ENCODE results near the gene FAM124B. TPM values are rescaled to one million over a fixed set of nuclear protein-coding genes. Genes with fewer than 3 reads are reported as not detected.

The FAM124B gene
- total RNA-seq, 4 donors from 2014 or later = 0.47 to 7.3 (median 2.6) TPM

GRCh38 chr2:224365331-224365730, 36.6 kb downstream of the FAM124B start:
- no peaks in the 10 kb centered on the region for H3K27me3 ChIP-seq
- H3K4me1 ChIP-seq = no peaks in the 10 kb centered on the region
- TF ChIP-seq, protein P1, sequence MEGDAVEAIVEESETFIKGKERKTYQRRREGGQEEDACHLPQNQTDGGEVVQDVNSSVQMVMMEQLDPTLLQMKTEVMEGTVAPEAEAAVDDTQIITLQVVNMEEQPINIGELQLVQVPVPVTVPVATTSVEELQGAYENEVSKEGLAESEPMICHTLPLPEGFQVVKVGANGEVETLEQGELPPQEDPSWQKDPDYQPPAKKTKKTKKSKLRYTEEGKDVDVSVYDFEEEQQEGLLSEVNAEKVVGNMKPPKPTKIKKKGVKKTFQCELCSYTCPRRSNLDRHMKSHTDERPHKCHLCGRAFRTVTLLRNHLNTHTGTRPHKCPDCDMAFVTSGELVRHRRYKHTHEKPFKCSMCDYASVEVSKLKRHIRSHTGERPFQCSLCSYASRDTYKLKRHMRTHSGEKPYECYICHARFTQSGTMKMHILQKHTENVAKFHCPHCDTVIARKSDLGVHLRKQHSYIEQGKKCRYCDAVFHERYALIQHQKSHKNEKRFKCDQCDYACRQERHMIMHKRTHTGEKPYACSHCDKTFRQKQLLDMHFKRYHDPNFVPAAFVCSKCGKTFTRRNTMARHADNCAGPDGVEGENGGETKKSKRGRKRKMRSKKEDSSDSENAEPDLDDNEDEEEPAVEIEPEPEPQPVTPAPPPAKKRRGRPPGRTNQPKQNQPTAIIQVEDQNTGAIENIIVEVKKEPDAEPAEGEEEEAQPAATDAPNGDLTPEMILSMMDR (IDR thresholded peaks at IDR 0.05) = no peak
- TF ChIP-seq EP300 (IDR thresholded peaks at IDR 0.05) = no peak
- TF ChIP-seq POLR2AphosphoS5 (IDR thresholded peaks at IDR 0.05) = no peak
- TF ChIP-seq POLR2A (IDR thresholded peaks at IDR 0.05) = no peak
- no peaks in the 10 kb centered on the region for H3K36me3 ChIP-seq
- no peak overlapping the region for H3K4me3 ChIP-seq
- H3K27ac ChIP-seq = no peak overlapping the region
- H3K9me3 ChIP-seq = no peaks in the 10 kb centered on the region
- WGBS, 2 donors (ENCODE audit: low coverage in 1 of 2) = 93 to 94% methylated on average over 7 to 9 of the region's 9 CpGs
- no peak for ATAC-seq

GRCh38 chr2:224363281-224363680, 38.6 kb downstream of the FAM124B start:
- TF ChIP-seq POLR2AphosphoS5 (IDR thresholded peaks at IDR 0.05) = no peak
- TF ChIP-seq POLR2A (IDR thresholded peaks at IDR 0.05) = no peak
- Histone ChIP-seq H3K27ac (no peak overlapping the region), H3K4me3 (no peak overlapping the region), H3K36me3 (no peaks in the 10 kb centered on the region), H3K9me3 (no peaks in the 10 kb centered on the region), H3K27me3 (no peaks in the 10 kb centered on the region), H3K4me1 (no peaks in the 10 kb centered on the region)
- 74% methylated on average over 2 of the region's 3 CpGs; no CpG with 5 or more reads in 1 of the 2 donors for WGBS, 2 donors (ENCODE audit: low coverage in 1 of 2)
- no peak for ATAC-seq

- Histone ChIP-seq H3K36me3 (no peaks in the 10 kb centered on the region), H3K27ac (no peak overlapping the region), H3K9me3 (no peaks in the 10 kb centered on the region), H3K4me1 (no peaks in the 10 kb centered on the region), H3K27me3 (no peaks in the 10 kb centered on the region), H3K4me3 (no peak overlapping the region)
- TF ChIP-seq POLR2AphosphoS5 (IDR thresholded peaks at IDR 0.05) (no peak), EP300 (IDR thresholded peaks at IDR 0.05) (no peak), POLR2A (IDR thresholded peaks at IDR 0.05) (no peak)
- TF ChIP-seq, protein P1 (IDR thresholded peaks at IDR 0.05) = no peak
- WGBS, 2 donors (ENCODE audit: low coverage in 1 of 2) = 67 to 86% methylated on average over 1 of the region's 1 CpG
- no peak for ATAC-seq
These were observed 39.8 kb downstream of the FAM124B start for GRCh38 chr2:224362094-224362493.

DNA sequence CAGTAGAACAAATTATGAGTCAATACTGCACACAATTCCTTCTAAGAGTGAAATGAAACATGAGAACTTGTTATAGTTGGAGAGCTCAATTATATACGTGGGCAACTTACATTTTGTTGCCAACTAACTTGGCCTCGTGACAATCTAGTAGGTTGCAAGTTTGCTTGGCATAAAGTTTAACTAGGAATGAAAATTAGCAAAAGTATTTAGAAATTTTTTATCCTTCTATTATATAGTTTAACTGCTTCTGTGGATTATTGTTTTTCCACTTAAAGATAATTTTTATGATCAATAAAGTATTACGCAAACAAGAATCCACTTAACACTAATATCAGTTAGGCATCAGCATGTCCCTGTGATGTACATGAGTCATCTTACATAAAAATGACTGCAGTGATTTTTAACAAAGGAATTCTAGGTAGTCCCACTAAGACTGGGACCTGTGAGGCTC, 41.1 kb downstream of the FAM124B start:
- H3K4me1 ChIP-seq = no peaks in the 10 kb centered on the region
- H3K27me3 ChIP-seq = no peaks in the 10 kb centered on the region
- H3K4me3 ChIP-seq = no peak overlapping the region
- no peak overlapping the region for H3K27ac ChIP-seq
- no peaks in the 10 kb centered on the region for H3K36me3 ChIP-seq
- WGBS, 2 donors (ENCODE audit: low coverage in 1 of 2) = 68 to 69% methylated on average over 3 of the region's 3 CpGs
- no peaks in the 10 kb centered on the region for H3K9me3 ChIP-seq
- ATAC-seq = no peak
- TF ChIP-seq, protein P1 (IDR thresholded peaks at IDR 0.05) = no peak
- TF ChIP-seq POLR2AphosphoS5 (IDR thresholded peaks at IDR 0.05) = no peak
- no peak for TF ChIP-seq EP300 (IDR thresholded peaks at IDR 0.05)
- no peak for TF ChIP-seq POLR2A (IDR thresholded peaks at IDR 0.05)

DNA sequence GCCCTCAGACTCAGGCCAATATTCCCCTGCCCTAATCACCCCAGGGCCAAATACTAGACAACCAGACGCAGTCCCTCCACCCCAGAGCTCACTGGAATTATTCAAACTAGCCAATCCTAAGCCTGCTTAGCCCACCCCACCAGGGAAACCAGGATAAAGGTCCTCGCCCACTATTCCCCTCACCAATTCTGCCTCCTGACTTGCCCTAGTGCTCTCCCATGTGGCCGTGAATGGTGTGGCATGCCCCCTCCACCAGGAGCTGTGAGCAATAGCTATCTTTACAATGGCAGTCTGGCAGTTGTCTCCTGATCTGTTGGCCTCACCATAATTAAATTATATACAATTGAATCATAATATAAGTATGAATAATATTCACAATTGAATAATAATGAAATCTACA, 42.3 kb downstream of the FAM124B start:
- H3K36me3 ChIP-seq = no peaks in the 10 kb centered on the region
- no peaks in the 10 kb centered on the region for H3K27me3 ChIP-seq
- TF ChIP-seq EP300 (IDR thresholded peaks at IDR 0.05) (no peak), POLR2AphosphoS5 (IDR thresholded peaks at IDR 0.05) (no peak), POLR2A (IDR thresholded peaks at IDR 0.05) (no peak)
- TF ChIP-seq, protein P1 (IDR thresholded peaks at IDR 0.05) = no peak
- WGBS, 2 donors (ENCODE audit: low coverage in 1 of 2) = 73 to 80% methylated on average over 1 to 3 of the region's 3 CpGs
- no peak overlapping the region for H3K4me3 ChIP-seq
- ATAC-seq = no peak
- H3K9me3 ChIP-seq = no peaks in the 10 kb centered on the region
- H3K27ac ChIP-seq = no peak overlapping the region
- no peaks in the 10 kb centered on the region for H3K4me1 ChIP-seq
